PC-3 (cell line): ENCODE data around the gene CSAD. TPM values are rescaled to one million over a fixed set of nuclear protein-coding genes. Genes with fewer than 3 reads are reported as not detected.

Experiments
- ATAC-seq: fragments of 200-7000 bp; cut with Tn5 transposase; 2 replicates; pipeline ENCODE4 v1.9.1; 2020; ENCODE audit warnings: mild to moderate bottlenecking, moderate library complexity
- BruUV-seq: library from RNA; stranded (reverse); fragments of 400-500 nt; replicated peaks from 2 replicates; lab custom pipeline; 2021; lab: Mats Ljungman, UMichigan
- CTCF ChIA-PET: fragments of 300-600 bp; sonication (Branson Sonifier 250); formaldehyde crosslinking; loops from one replicate; lab custom pipeline; 2022; ENCODE audit warnings: antibody characterized with exemption; lab: Charles Lee
- POLR2A ChIA-PET: fragments of 300-600 bp; sonication (Branson Sonifier 250); formaldehyde crosslinking; loops from one replicate; lab custom pipeline; 2022; ENCODE audit warnings: antibody characterized with exemption; ENCODE audit not compliant: unreplicated experiment; lab: Charles Lee
- DNase-seq: peaks from one replicate; pipeline ENCODE4 v3.0.0-alpha.2; 2015
- H2AFZ ChIP-seq: fragments of 300-600 bp; sonication (generic); 2 replicates; pipeline ENCODE4 v1.6.0; 2016; ENCODE audit warnings: antibody characterized with exemption, low read length
- H3F3A ChIP-seq: fragments of 300-600 bp; sonication (generic); one replicate; pipeline ENCODE4 v1.6.0; 2017; ENCODE audit warnings: antibody characterized with exemption, low read length, control low read depth, mild to moderate bottlenecking; ENCODE audit not compliant: unreplicated experiment
- H3K27ac ChIP-seq: fragments of 300-600 bp; sonication (generic); 2 replicates; pipeline ENCODE4 v1.5.1; 2016; ENCODE audit warnings: mild to moderate bottlenecking, low read length
- H3K27me3 ChIP-seq: fragments of 300-600 bp; sonication (generic); 2 replicates; pipeline ENCODE4 v1.6.1; 2016; ENCODE audit warnings: low read length, mixed read lengths
- H3K36me3 ChIP-seq: fragments of 300-600 bp; sonication (generic); 2 replicates; pipeline ENCODE4 v1.6.1; 2016; ENCODE audit warnings: low read depth, mixed run types, low read length, mixed read lengths
- H3K4me1 ChIP-seq: fragments of 300-600 bp; sonication (generic); 2 replicates; pipeline ENCODE4 v1.5.1; 2016; ENCODE audit warnings: low read length; ENCODE audit not compliant: insufficient read depth
- H3K4me2 ChIP-seq: fragments of 300-600 bp; sonication (generic); 2 replicates; pipeline ENCODE4 v1.6.0; 2016; ENCODE audit warnings: low read length
- H3K4me3 ChIP-seq: fragments of 300-600 bp; sonication (generic); 2 replicates; pipeline ENCODE4 v1.5.1; 2016; ENCODE audit warnings: mild to moderate bottlenecking, low read length, mixed read lengths
- H3K79me2 ChIP-seq: fragments of 300-600 bp; sonication (generic); 2 replicates; pipeline ENCODE4 v1.6.1; 2017; ENCODE audit warnings: low read length, mixed read lengths
- H3K9ac ChIP-seq: fragments of 300-600 bp; sonication (generic); 2 replicates; pipeline ENCODE4 v1.6.0; 2016; ENCODE audit warnings: mild to moderate bottlenecking, low read length
- H3K9me2 ChIP-seq: fragments of 300-600 bp; sonication (generic); replicated peaks from 2 replicates; pipeline ENCODE4 v1.6.1; 2016; ENCODE audit warnings: mixed run types, low read length, mixed read lengths
- H3K9me3 ChIP-seq: fragments of 300-600 bp; sonication (generic); 2 replicates; pipeline ENCODE4 v1.6.1; 2016; ENCODE audit warnings: low read length, mixed read lengths
- H4K20me1 ChIP-seq: fragments of 300-600 bp; sonication (generic); 2 replicates; pipeline ENCODE4 v1.6.1; 2016; ENCODE audit warnings: low read length, mixed read lengths
- CTCF ChIP-seq: fragments of 300-600 bp; sonication (generic); conservative IDR thresholded peaks from 2 replicates; pipeline ENCODE4 v1.5.1; 2017; ENCODE audit warnings: antibody characterized with exemption, low read depth, mild to moderate bottlenecking, low read length
- EZH2 ChIP-seq: fragments of 300-600 bp; sonication (generic); IDR thresholded peaks from one replicate; pipeline ENCODE4 v1.6.1; 2017; ENCODE audit warnings: antibody characterized with exemption, mild to moderate bottlenecking, low read length; ENCODE audit not compliant: unreplicated experiment
- EZH2phosphoT487 ChIP-seq: fragments of 300-600 bp; sonication (generic); IDR thresholded peaks from 2 replicates; pipeline ENCODE4 v1.6.1; 2018; ENCODE audit warnings: mild to moderate bottlenecking, antibody characterized with exemption, low read length, borderline replicate concordance
- intact Hi-C: fragments of 100-400 bp; cut with micrococcal nuclease; formaldehyde crosslinking; loops from 2 replicates; pipeline ENCODE4 v1.9.0; 2023
- total RNA-seq: library from RNA; depleted of rRNA; stranded (reverse); fragments of >200 nt; gene quantifications from 2 replicates; pipeline ENCODE4 v1.2.3, GENCODE V29; 2014

CSAD gene
- total RNA-seq, 1 experiment from 2014 or later, result 21.5 TPM

DNA sequence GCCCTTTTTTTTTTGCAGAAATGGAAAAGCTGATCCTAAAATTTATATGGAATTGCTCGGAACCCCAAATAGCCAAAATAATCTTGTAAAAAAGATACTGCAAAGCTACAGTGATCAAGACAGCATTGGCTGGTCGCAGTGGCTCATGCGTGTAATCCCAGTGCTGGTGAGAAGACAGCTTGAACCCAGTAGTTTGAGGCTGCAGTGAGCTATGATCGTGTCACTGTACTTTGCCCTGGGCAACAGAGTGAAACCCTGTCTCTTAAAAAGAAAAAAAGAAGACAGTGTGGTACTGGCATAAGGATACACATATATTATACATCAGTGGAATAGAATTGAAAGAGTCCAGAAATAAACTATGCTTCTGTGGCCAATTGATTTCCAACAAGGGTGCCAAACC is 20.9 kb upstream of the CSAD start:
- Histone ChIP-seq H3K27me3 (no peaks in the 10 kb centered on the region), H3K36me3 (no peaks in the 10 kb centered on the region), H4K20me1 (no peaks in the 10 kb centered on the region), H3K79me2 (no peaks in the 10 kb centered on the region), H3K4me1 (peaks cover 13% of the 10 kb centered on the region), H3F3A (no peaks in the 10 kb centered on the region), H3K4me3 (no peak overlapping the region), H3K9me3 (no peaks in the 10 kb centered on the region), H3K9me2 (no peaks in the 10 kb centered on the region), H3K4me2 (no peak overlapping the region), H2AFZ (no peak overlapping the region), H3K27ac (no peak overlapping the region), H3K9ac (no peak overlapping the region)
- POLR2A ChIA-PET, result no interaction called here
- no peak for DNase-seq
- intact Hi-C loops, result no loop called here
- ATAC-seq, result no peak
- CTCF ChIA-PET, result no interaction called here
- TF ChIP-seq CTCF, result no peak
- no TSS peak for BruUV-seq

GRCh38 chr12:53201177-53201541 is 20.4 kb upstream of the CSAD start:
- ChIA-PET CTCF (no interaction called here), POLR2A (no interaction called here)
- no peaks in the 10 kb centered on the region for H3K27me3 ChIP-seq
- peaks cover 12% of the 10 kb centered on the region for H3K4me1 ChIP-seq
- H3K9me3 ChIP-seq, result no peaks in the 10 kb centered on the region
- no peak overlapping the region for H3K4me2 ChIP-seq
- H3K4me3 ChIP-seq, result no peak overlapping the region
- H3K36me3 ChIP-seq, result no peaks in the 10 kb centered on the region
- no peaks in the 10 kb centered on the region for H4K20me1 ChIP-seq
- intact Hi-C loops, result no loop called here
- no peak for TF ChIP-seq EZH2
- no peak for TF ChIP-seq CTCF
- no peak for TF ChIP-seq EZH2phosphoT487
- no TSS peak for BruUV-seq
- no peaks in the 10 kb centered on the region for H3F3A ChIP-seq
- H3K27ac ChIP-seq, result no peak overlapping the region
- no peak overlapping the region for H2AFZ ChIP-seq
- ATAC-seq, result no peak
- DNase-seq, result no peak
- no peaks in the 10 kb centered on the region for H3K79me2 ChIP-seq
- H3K9ac ChIP-seq, result no peak overlapping the region
- H3K9me2 ChIP-seq, result no peaks in the 10 kb centered on the region

DNA sequence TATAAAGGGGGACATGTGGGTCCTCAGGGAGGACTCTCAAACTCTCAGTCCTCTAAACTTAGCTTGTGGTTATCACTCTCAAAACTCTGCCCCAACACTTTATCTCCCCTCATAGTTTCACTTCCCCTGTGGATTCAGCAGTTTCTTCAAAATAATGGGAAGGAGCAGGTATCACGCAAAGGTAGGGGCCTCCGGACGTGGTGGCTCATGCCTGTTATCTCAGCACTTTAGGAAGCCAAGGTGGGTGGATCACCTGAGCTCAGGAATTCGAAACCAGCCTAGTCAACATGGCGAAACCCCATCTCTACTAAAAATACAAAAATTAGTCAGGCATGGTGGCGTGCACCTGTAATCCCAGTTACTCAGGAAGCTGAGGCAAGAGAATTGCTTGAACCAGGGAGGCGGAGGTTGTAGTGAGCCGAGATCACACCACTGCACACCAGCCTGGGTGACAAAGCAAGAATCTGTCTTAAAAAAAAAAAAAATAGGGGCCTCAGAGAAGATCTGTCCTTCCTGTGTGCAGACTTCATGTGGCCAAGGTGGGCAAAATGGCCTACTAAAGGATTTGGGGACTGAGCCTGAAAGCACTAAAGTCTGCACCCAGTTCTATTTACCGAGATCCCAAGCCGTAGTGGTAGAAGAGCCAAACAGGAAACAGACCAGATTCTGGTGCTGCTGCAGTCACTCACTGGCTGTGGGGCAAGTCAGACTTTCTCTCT is 19.9 kb upstream of the CSAD start:
- H4K20me1 ChIP-seq, result no peaks in the 10 kb centered on the region
- no peaks in the 10 kb centered on the region for H3K9me2 ChIP-seq
- intact Hi-C loops, result no loop called here
- H3K9me3 ChIP-seq, result no peaks in the 10 kb centered on the region
- H3K27me3 ChIP-seq, result no peaks in the 10 kb centered on the region
- ATAC-seq (no peak), DNase-seq (no peak)
- no peak overlapping the region for H2AFZ ChIP-seq
- POLR2A ChIA-PET, result no interaction called here
- H3K36me3 ChIP-seq, result no peaks in the 10 kb centered on the region
- no peak overlapping the region for H3K4me3 ChIP-seq
- no TSS peak for BruUV-seq
- H3F3A ChIP-seq, result no peaks in the 10 kb centered on the region
- no peak overlapping the region for H3K9ac ChIP-seq
- H3K4me2 ChIP-seq, result no peak overlapping the region
- CTCF ChIA-PET, result interaction anchor here (0.6 kb wide), 1 partner anchor 20 kb away, joined by 3 read pairs; no protein-coding TSS in a partner anchor
- peaks cover 12% of the 10 kb centered on the region for H3K4me1 ChIP-seq
- TF ChIP-seq EZH2phosphoT487 (no peak), EZH2 (no peak), CTCF (no peak)
- no peaks in the 10 kb centered on the region for H3K79me2 ChIP-seq
- no peak overlapping the region for H3K27ac ChIP-seq
